ENCODE data around the gene LIMS1.

The LIMS1 gene

DNA sequence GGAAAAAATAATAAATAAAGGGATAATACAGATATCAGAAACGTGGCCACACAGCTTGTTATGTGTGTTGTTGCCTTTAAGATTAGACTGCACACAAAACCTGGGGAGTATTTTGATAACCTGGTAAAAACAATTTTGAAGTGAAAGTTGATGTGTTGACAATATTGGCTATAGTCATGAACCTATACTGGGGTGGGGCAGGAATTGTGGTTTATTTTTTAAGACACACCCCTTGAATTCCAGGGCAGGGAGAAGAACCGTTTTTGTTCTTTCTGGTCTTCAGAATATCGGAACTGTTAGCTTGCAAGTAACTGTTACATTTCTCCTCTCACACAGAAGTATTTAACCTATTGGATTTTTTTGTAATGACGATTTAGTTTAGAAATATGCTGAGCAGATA lies 80.4 kb downstream of the LIMS1 start:
- DNase-seq (ENCODE audit: low spot score) = no peak

DNA sequence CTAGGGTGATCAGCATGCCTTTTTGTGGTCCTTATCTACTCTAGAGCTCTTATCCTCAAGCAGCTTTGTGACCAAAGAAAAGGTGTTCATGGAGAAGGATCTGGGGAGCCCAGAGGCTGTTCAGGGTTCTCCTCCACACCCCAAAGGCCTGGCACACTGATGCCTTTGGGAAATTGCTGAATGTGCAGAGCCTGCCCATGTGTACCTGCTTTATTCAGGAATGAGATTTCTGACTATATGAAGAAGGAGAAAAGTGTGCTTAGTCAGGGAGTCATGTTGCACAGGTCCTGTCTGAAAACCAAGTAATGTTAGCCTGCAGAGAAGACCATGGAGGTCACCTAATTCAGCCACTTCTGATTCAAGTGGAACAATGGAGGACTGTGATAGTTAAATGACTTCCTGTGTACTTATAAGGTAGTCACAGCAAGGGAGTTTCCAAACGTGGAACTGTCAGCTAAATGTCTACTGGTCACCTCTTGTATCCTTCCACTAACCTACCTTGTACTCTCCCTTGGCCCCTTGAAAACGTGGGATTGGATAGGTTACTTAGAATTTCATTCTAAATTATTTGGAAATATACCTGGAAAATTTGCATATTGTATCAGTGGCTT lies 81.3 kb downstream of the LIMS1 start:
- no peak for DNase-seq (ENCODE audit: low spot score)

DNA sequence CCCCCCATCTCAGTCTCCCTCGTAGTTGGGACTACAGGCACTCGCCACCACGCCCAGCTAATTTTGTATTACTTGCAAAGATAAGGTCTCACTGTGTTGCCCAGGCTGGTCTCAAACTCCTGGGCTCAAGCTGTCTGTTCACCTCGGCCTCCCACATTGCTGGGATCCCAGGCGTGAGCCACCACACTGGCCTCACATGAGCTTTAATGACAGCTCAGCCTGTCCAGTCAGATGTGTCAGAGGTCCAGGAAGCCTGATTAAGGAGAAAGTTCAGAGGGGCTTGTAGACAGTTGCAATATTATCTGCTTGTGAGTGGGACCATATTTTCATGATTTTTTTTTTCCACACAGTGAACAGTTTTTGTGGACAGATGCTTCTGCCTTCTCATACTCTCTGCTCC lies 82.0 kb downstream of the LIMS1 start:
- DNase-seq (ENCODE audit: low spot score) = no peak

DNA sequence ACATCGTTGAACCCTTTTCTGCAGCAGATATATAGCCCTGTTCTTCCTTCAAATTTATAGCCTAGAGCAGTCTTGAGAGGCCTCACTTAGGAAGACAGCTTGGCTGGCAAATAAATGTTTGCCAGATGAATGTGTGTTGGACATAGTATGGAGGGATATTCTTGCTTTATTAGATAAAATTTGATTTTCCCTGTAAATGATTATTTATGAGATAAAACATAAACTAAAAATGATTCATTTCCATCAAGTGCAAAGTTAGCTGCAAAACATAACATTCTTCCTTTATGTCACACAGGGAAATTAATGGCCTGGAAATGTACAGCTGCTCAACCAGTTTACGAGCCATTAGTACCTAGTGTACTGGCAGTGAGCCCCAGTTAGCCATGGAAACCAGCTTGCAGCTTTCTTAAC lies 82.5 kb downstream of the LIMS1 start:
- no peak for DNase-seq (ENCODE audit: low spot score)

DNA sequence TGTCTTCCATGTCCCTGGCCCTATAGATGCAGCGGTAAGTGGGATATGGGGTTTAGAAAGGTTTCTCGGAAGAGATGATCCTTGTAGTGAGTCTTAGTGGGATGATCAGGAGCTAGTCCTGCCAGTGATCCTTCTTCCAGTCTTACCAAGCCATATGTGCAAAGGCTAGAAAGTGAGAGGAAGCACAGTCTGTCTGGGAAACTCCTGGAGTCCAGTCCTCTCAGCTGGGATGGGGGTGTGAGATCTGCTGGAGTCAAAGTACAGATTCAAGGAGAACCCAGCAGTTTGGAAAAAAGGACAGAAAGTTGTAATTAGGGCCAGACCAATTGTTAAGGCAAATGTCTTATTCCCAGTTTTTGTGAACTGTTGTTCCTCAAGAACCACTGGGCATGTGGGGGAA lies 83.3 kb downstream of the LIMS1 start:
- DNase-seq (ENCODE audit: low spot score) = no peak

DNA sequence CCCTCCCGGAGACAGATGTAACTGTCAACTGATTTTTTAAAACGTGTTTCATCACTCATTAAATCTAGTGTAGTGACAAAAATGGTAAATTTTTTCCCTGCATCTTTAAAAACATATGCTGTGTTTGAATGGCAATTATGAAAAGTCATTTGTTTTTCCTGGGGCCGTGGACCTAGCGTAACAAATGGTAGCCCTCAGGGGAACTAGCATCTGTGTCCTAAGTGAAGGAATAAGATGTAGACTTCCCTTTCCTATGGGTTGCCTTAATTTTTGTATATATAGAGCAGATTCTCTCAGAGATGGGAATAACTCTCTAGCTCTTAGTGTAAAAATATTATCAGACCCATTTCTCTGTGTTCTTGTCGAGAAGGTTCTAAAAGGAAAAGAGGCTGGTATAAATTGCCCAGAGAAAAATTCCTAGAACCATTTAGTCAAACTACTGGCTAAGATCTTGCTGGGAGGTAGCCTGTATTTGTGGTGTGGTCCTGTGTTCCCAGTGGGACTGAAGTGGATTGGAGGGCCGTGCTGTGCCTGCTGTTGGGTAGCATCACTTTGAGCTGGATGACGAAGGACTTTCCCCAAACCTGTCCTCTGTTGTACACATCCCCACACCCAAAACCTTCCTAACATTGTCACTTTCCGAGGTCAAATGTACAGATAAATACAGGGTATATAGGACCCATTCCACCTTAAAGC lies 85.8 kb downstream of the LIMS1 start:
- DNase-seq (ENCODE audit: low spot score) = no peak

DNA sequence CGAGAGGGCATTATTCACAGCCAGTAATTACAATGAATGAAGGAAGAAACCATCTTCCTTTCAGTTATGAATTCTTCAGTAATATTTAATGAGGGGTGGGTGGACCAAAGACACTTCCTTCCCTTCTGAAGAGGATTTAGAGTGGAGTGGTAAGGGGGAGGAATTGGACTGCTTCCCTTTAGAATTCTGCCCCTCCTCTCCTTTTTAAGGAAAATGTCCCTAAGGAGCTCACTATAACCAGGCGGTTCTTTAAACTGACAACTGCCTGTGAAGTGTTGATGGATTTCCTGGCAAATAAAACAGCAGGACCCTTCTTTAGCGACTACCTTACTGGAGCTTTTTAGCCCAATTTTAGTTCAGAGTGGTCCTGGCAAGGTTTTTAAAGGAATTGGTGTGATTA lies 86.4 kb downstream of the LIMS1 start:
- DNase-seq (ENCODE audit: low spot score) = no peak

DNA sequence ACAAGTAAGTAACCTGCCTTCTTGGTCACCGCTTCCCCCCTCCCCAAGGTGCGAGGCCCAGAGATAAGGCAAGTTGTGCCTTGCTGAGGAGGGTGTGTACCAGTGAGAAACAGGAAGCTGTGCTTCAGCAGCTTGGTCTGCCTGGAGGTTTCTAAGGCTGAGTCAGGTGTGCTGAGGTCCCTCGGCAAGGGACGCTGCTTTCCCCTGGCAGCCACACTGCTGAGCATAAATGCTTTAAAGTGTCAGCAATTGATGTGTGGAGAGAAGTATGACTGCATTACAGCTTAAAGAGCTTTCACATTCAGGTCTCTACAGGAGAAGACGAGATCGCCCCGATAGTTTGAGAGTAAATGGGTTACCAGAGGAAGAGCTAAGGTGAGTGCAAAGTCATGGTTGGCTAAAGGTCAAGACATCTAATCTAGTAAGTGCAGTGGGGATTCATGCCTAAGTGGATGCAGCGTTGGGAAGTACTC lies 86.9 kb downstream of the LIMS1 start:
- DNase-seq (ENCODE audit: low spot score) = no peak

DNA sequence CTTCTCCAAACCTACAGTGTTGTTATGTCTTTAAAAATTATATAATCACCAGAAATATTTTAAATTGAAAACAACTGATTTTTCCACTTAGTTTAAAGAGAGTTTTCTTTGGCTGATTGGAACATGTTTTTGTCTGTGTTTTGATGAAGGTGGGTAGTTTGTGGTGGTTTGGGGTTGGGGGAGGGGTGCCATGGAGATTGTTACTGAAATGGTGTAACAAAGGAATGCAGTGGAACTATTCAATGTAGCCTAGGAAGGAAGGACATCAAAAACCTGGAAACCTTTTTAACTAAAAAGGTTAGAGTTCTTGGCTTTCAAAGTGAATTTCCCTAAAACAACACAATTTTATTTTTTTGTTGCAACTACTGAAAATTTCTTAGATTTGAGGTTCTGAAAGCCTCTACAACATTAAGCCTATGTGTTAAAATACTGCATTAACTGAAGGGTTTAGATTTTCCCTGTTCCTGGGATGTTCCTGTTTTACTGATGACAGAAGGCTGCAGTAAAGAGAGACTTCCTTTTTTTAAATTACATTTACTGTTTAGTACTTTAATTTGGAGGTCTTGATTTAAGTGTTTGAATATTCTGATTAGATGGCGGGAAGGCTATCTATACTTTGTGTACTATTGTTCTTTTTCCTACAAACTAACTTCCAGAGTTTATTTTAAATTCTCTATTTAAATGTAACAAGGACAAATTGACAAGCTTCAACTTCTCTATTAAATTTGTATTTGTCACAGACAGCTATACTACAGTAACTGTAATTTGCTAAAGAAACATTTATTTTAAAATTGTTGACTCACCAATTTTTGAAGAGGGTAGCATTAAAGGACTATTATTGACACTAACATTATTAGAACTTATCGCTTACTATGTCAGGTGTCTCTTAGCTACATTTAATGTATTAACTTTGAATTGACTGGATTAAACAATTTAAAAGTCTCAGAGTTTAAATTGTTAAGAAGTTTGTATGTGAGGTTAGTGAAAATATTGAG lies 87.7 kb downstream of the LIMS1 start:
- DNase-seq (ENCODE audit: low spot score) = no peak

DNA sequence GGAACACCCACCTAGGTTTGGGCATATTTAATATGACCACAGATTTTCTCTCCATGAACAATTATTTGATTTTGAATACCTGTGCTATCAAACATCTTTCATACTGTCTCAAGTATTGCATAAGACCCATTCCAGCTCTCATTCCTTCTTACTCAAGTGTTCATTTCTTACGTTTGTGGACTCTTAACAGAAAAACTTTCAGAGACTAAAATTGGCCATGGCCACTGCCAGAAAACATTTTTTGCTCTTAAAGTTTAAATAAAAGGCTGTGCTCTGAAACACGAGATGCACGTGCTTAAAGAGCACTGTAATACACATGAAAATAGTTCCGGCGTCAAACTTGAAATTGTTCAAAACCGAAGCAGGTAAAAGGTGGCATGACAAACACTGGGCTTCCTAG lies 89.3 kb downstream of the LIMS1 start:
- no peak for DNase-seq (ENCODE audit: low spot score)

DNA sequence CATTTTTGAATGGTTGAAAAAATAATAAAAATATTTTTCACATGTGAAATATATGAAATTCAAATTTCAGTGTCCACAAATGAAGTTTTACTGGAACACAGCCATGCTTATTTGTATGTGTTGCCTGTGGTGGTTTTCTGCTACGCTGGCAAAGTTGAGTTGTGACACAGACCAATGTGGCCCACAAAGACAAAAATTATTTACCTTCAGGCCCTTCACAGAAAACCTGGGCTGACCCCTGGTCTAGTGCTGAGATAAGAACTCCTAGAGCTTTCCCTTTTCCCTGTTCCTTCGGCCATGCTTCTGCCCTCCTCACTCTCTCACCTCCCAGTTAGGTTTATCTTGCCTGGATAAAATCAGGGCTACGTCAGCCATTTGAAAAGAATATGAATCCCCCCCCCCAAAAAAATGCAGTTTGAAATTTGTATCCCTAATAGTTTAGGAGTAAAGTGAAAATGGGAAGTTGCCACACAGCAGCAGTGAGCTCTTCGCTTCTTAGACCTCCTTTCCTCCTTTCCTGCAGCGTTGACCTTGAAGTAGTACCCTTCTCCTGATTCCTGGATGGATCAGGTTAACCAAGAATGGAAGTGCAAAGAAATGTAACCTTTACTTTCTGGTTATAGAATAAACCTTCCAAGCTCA lies 91.0 kb downstream of the LIMS1 start:
- DNase-seq (ENCODE audit: low spot score) = no peak

DNA sequence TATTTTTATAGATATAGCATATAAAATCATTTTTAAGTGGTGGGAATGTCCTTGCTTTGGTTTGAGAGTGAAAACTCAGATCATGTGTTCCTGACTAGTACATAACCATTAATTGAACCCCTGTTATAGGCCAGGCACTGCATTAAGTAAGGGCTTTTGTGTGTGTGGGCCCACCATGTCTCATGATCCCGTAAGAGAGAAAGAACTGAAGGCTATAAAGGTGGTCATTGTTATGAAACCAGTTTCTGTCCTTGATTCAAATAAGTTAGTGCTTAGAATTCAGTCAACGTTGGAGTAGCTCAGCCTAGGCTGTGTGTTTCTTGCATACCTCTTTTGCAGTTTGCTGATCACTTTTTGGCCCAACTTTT lies 91.5 kb downstream of the LIMS1 start:
- DNase-seq (ENCODE audit: low spot score) = no peak

DNA sequence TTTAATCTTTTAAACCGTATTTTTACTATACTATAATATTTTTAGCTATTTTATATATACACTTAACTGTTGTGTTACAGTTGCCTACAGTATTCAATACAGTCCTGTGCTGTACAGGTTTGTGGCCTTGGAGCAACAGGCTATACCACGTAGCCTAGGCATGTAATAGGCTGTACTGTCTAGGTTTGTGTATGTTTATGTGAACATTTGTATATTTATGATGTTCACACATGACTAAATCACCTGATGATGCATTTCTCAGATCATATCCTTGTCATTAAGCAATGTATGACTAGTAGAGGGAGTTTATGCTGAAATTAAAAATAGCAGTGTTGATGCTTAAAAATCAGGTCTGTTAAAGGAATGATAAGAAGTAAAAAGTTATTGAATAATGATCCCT lies 92.7 kb downstream of the LIMS1 start:
- DNase-seq (ENCODE audit: low spot score) = no peak

DNA sequence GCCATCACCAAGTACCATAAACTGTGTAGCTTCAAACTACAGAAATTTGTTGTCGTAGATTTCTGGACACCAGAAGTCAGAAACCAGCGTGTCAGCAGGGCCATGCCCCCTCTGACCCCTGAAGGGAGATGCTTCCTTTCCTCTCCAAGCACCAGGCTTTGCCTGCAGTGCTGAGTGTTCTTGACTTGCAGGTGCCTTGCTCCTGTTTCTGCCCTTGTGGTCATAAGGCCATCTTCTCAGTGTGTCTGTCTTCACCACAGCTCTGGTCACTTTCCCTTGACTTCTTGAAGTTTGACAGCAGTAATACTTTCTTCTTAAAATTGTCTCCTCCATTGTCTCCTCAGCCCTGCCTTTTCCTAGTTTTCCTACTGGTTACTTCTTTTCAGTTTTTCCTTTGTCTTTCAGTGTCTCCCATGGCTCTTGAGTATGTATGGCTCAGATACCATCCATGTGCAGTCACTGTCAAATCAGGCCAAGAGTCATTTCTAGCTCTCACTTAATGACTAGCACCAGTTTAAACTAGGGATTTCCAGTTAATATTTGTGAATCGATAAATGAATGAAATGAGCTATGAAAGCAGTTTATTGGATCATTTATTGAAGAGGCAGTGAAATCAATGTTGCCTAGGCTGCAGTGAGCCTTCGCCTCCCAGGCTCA lies 93.8 kb downstream of the LIMS1 start:
- DNase-seq (ENCODE audit: low spot score) = no peak

DNA sequence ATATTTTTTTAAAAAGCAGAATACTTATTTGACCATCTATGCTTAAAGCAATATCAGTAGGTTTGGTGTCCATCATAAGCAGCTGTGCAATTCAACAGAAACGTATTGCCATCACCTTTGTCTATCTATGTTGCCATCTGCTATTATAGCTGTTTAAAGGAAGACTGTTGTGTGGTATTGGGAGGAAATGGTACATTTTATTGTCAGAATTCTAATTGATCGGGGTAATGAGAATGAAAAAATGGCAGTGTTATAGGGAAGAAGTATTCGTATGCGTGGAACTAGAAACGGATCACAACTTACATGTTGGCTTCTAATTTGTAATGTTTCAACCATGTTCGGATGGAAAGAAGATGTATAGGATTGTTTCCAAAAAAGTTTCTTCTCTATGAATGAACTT lies 94.7 kb downstream of the LIMS1 start:
- no peak for DNase-seq (ENCODE audit: low spot score)

DNA sequence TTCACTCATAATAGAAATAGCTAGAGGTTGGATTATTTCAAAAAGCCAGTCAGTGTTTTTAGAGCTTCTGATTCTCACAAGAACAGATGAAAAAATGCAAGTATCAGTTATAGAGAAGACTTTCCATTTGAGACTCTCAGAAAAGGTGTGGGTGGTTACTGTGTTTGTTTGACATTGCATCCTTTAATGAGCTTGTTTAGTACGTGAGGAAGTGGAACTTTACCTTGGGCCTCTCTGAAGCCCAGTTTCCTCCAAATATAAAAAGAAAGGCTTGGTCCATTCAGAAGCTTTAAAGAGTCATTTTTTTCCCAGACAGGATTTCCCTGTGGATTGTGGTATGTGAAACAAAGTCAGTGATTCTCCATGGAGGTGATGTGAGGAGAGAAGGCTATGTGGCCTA lies 95.1 kb downstream of the LIMS1 start:
- no peak for DNase-seq (ENCODE audit: low spot score)

DNA sequence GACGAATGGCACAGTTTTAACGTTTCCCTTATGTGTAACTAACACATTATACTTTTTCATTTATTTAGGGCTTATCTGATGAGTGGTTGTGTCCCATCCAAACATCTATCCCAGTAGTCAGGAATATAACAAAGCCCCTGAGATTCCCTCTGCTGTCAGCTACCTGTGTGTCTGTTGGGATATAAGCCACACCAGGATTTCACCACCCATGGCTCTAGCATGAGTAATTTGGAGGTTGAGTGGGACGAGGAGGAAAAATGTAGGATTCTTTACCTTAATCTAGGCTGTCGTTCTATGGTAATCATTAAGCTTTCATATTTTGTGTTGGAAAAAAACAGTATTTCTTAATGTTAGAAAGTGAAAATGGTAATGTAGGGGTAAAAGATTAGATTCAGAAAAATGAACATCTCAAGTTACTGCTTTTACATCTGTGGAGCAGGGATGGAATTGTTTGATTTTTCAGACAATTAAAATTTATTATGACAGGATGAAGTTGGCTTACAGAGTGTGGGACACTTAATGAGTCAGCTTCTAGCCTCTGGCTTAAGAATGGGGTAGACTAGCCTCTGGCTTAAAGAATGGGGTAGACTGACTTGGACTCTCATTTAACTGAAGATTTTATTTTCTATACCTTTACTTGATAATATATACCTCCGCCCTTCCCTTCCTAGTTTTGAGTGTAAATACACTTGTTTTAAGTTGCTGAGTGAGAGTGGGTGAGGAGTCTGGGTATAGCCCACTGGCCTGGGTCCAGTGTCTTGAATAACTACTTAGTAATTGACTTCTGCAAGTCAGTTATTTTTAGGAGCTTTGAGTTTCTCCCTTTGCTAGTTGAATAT lies 96.5 kb downstream of the LIMS1 start:
- DNase-seq (ENCODE audit: low spot score) = no peak

DNA sequence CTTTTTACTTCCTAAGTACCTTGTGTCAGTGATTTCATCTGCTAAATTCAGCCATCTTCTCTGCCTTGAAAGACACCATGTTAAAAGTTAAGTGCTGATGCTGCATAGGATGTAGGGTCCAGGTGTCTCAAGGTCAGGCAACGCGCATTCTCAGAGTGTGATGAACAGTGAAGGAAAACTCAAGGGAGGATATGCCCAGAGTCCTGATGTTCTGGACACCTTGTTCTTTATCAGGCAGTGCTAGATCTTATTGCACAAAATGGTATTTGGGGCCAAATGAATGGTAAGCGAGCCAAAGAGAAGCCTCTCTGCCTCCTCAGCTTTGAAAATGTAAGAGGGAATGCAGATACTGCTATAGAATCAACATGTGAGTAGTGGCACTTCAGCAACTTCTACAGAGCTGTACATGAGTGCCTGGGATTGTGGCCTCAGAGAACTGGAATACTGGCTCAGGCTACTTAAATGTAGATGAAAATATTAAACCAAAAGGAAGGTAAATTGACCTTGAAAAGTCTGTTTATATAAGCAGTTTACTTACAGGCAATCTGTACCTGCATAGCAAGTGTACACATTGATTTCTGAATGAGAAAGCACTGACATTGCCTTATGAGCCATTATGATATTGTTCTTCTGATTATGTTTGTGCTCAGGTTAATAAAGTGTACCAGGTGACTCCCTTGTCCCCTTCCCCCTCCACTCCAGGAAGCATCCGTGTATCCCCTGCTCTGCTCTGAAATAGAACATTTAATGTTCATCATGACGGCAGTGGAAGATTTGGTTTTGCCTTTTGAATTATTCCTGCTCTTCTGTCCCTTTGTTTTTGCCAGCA lies 98.3 kb downstream of the LIMS1 start:
- DNase-seq (ENCODE audit: low spot score) = no peak

DNA sequence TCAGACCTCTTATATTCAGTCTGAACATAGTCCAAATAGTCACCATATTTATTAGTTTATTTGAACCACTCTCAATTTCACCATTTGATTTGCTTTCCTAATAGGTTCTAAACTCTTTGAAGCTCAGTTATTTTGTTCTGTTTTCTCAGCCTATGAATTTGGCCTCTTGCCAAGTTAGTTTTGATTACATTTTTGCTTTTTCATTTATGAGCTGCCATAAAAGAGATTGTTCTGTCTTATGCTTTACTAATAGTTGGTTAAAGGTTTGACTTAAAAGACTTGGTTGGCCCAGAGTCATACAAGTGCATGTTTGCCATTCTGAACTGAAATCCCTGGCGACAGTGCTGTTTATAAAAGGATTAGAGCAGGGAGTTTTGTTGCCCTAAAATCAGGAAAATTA lies 99.1 kb downstream of the LIMS1 start:
- no peak for DNase-seq (ENCODE audit: low spot score)

DNA sequence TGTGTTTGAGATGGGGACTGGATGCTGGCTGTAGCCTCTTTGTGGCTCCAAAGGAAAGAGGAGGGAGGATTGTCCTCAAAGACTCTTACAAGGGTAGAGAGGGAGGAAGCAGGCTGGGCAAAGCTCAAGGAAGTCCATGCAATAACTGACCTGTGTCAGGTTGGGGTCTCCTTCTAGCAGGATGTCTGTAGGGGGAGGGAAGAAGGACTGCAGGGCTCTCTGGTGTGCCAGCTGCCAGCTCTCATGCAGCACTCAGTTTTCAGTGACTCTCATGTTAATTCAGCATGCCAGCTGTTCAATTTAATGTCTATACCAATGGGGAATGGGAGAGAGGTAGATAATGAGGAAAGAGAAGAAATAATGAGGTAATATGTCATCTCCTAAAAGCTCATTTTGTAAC lies 99.7 kb downstream of the LIMS1 start:
- DNase-seq (ENCODE audit: low spot score) = peak; percentile 32
